Spinal cord (tissue), 10 donors: ENCODE results near the gene GRHL3. TPM values are rescaled to one million over a fixed set of nuclear protein-coding genes. Genes with fewer than 3 reads are reported as not detected.

Experiments used
- DNase-seq, 6 donors: peaks; one replicate each; pipeline versions ENCODE4 v3.0.0 to v3.0.0-alpha.2; 2013 to 2015; ENCODE audit warnings: low spot score in 6 of 6, low read depth in 4 of 6
- H3K27ac ChIP-seq: one replicate; pipeline ENCODE4 v1.5.1; 2013; ENCODE audit warnings: low read depth, low read length, control low read depth
- H3K27me3 ChIP-seq: one replicate; pipeline ENCODE4 v1.6.1; 2013; ENCODE audit warnings: low read length; ENCODE audit not compliant: control insufficient read depth, insufficient read depth
- H3K36me3 ChIP-seq: one replicate; pipeline ENCODE4 v1.6.1; 2013; ENCODE audit warnings: low read length; ENCODE audit not compliant: control insufficient read depth, insufficient read depth
- H3K4me1 ChIP-seq: one replicate; pipeline ENCODE4 v1.6.1; 2013; ENCODE audit warnings: low read length; ENCODE audit not compliant: control insufficient read depth, insufficient read depth
- H3K4me3 ChIP-seq: one replicate; pipeline ENCODE4 v1.5.1; 2013; ENCODE audit warnings: low read depth, low read length, control low read depth
- H3K9me3 ChIP-seq: one replicate; pipeline ENCODE4 v1.6.1; 2013; ENCODE audit warnings: low read length; ENCODE audit not compliant: control insufficient read depth, insufficient read depth
- WGBS: methylation state at CpG from one replicate; pipeline ENCODE4 v1.1.5; 2013; ENCODE audit warnings: missing lambda C conversion rate; ENCODE audit not compliant: insufficient coverage; 5-methylcytosine and 5-hydroxymethylcytosine counted together
- polyA plus RNA-seq, 2 donors: library from polyadenylated mRNA; unstranded; fragments of 120-200 nt; gene quantifications; one replicate each; pipeline ENCODE4 v1.2.1, GENCODE V29; 2013; ENCODE audit not compliant: insufficient read length in 2 of 2
- total RNA-seq, 2 donors: library from RNA; depleted of rRNA in 1 of 2; stranded (reverse); fragments of 120-200 nt in 1 of 2; fragments of >200 nt in 1 of 2; gene quantifications; one replicate each; pipeline versions ENCODE4 v1.2.3 to v1.2.4, GENCODE V29; 2013 to 2014
- donor health status: healthy.

GRHL3 gene
- total and polyA plus RNA-seq, 4 donors: 0.69 to 3.0 (median 2.7) TPM

DNA sequence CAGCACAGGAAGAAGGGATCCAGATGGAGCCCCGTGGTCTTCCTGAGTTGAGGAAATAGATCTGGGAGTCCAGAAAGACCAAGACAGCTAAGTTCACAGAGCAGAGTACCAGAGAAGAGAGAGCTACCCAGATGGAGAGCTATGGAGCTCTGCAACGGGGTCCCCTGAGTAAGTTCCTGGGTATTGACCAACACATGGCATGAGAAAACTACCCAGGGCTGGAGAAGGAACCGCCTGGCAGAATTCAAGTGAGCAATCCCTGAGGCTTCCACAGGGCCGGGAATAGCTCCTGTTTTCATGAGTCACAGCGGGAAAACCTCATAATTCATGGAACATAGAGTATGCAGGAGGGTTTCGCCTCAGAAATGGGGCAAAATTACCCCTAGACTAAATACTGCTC, 74.7 kb downstream of the GRHL3 start:
- peaks cover 13% of the 10 kb centered on the region for H3K4me1 ChIP-seq
- no peak overlapping the region for H3K4me3 ChIP-seq
- no peak overlapping the region for H3K27ac ChIP-seq
- 68% methylated on average over 5 of the region's 6 CpGs for WGBS
- no peaks in the 10 kb centered on the region for H3K36me3 ChIP-seq
- no peaks in the 10 kb centered on the region for H3K9me3 ChIP-seq
- no peak for DNase-seq
- no peaks in the 10 kb centered on the region for H3K27me3 ChIP-seq

DNA sequence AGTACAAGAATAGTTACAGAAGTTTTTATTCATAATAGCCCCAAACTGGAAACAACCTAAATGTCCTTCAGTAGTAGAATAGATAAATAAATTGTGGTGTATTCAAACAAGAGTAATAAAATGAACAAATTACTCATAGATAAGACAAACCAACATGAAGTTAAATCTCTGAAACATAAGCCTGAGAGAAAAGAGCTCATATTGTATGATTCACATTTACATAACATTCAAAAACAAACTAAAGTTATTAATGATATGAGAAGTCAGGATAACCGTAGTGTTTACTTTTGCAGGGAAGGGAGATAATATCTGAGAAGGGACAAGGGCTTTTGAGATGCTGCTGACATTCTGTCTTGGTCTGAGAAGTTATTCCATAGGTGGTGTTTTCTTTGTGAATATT, 80.9 kb downstream of the GRHL3 start:
- no CpG with 5 or more reads among the region's 1 CpG for WGBS
- Histone ChIP-seq H3K27ac (no peak overlapping the region), H3K27me3 (no peaks in the 10 kb centered on the region), H3K36me3 (no peaks in the 10 kb centered on the region), H3K4me1 (no peaks in the 10 kb centered on the region), H3K4me3 (no peak overlapping the region), H3K9me3 (no peaks in the 10 kb centered on the region)
- DNase-seq: no peak

DNA sequence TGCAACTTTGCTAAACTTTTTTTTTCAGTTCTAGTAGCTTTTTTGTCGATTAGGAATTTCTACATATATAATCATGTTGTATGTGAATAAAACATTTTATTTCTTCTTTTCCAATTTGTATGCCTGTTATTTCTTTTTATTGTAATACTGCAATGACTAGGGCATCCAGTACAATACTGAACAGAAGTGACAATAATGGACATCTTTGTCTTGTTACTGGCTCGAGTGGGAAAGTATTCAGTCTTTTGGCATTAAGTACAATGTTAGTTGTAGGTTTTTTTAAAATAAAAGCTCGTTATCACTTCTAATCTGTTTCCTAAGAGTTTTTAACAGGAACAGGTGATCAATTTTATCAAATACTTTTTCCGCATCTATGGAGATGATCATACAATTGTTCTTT, 84.6 kb downstream of the GRHL3 start:
- Histone ChIP-seq H3K4me3 (no peak overlapping the region), H3K4me1 (no peaks in the 10 kb centered on the region), H3K36me3 (no peaks in the 10 kb centered on the region), H3K27ac (no peak overlapping the region), H3K9me3 (no peaks in the 10 kb centered on the region), H3K27me3 (no peaks in the 10 kb centered on the region)
- no CpG with 5 or more reads among the region's 4 CpGs for WGBS
- no peak for DNase-seq

Other genes with a start within 250 kb of the GRHL3 start
- gene MYOM3, start 207.2 kb upstream of the GRHL3 start, total RNA-seq: under 1 TPM; 0.11 to 0.50 TPM
- gene MYOM3, start 207.2 kb upstream of the GRHL3 start, polyA plus RNA-seq: under 1 TPM; 0.13 to 0.98 TPM
- gene IL22RA1, start 176.2 kb upstream of the GRHL3 start, total RNA-seq: under 1 TPM; 0.06 to 0.10 TPM
- gene IL22RA1, start 176.2 kb upstream of the GRHL3 start, polyA plus RNA-seq: not detected
- under 1 TPM; 0.59 to 0.72 TPM for gene IFNLR1, start 132.1 kb upstream of the GRHL3 start, total RNA-seq
- gene IFNLR1, start 132.1 kb upstream of the GRHL3 start, polyA plus RNA-seq: 1 to 10 TPM in 1 of 2 donors, under 1 TPM in 1; 0.74 to 1.6 TPM
- 10 to 100 TPM in 1 of 2 donors, 1 to 10 TPM in 1; 8.1 to 10.9 TPM for gene STPG1, start 94.4 kb downstream of the GRHL3 start, total RNA-seq
- gene STPG1, start 94.4 kb downstream of the GRHL3 start, polyA plus RNA-seq: 10 to 100 TPM; 11.0 to 13.1 TPM
- 10 to 100 TPM; 23.9 to 66.8 TPM for gene NIPAL3, start 96.4 kb downstream of the GRHL3 start, total RNA-seq
- 10 to 100 TPM; 24.3 to 26.3 TPM for gene NIPAL3, start 96.4 kb downstream of the GRHL3 start, polyA plus RNA-seq
- gene RCAN3, start 183.5 kb downstream of the GRHL3 start, total RNA-seq: 10 to 100 TPM in 1 of 2 donors, 1 to 10 TPM in 1; 9.1 to 19.9 TPM
- gene RCAN3, start 183.5 kb downstream of the GRHL3 start, polyA plus RNA-seq: 10 to 100 TPM; 10.6 to 12.9 TPM
- 10 to 100 TPM in 1 of 2 donors, 1 to 10 TPM in 1; 2.0 to 10.7 TPM for gene NCMAP, start 236.7 kb downstream of the GRHL3 start, total RNA-seq
- gene NCMAP, start 236.7 kb downstream of the GRHL3 start, polyA plus RNA-seq: under 1 TPM; 0.08 to 0.26 TPM